H1 (cell line): ENCODE data around the gene ZIC5. TPM values are rescaled to one million over a fixed set of nuclear protein-coding genes. Genes with fewer than 3 reads are reported as not detected.

ENCODE experiments used
- BRCA1 ChIP-seq: IDR thresholded peaks from 2 replicates; pipeline ENCODE4 v1.6.1; 2012; ENCODE audit warnings: low read depth, low read length, improper control_type of control experiment
- HDAC6 ChIP-seq: IDR thresholded peaks from one replicate; pipeline ENCODE4 v1.7.1; 2012; ENCODE audit warnings: low read depth, mild to moderate bottlenecking, inconsistent platforms, low read length, moderate library complexity
- KDM1A ChIP-seq: fragments of 200-600, 300-600 bp; sonication (generic); IDR thresholded peaks from 2 replicates; pipeline ENCODE4 v1.7.1; 2016; ENCODE audit warnings: mild to moderate bottlenecking, low read length, borderline replicate concordance
- MAFK ChIP-seq: IDR thresholded peaks from 2 replicates; pipeline ENCODE4 v1.6.1; 2012; ENCODE audit warnings: low read depth, mild to moderate bottlenecking, improper control_type of control experiment, low read length
- RBBP5 ChIP-seq: IDR thresholded peaks from 2 replicates; pipeline ENCODE4 v1.7.1; 2012; ENCODE audit warnings: low read depth, mild to moderate bottlenecking, inconsistent platforms, low read length, moderate library complexity, borderline replicate concordance
- SAP30 ChIP-seq: fragments of 300-600 bp; sonication (generic); IDR thresholded peaks from 2 replicates; pipeline ENCODE4 v1.7.1; 2012; ENCODE audit warnings: low read length, moderate library complexity, mild to moderate bottlenecking, inconsistent platforms; ENCODE audit not compliant: insufficient read depth, insufficient replicate concordance
- SP2 ChIP-seq: IDR thresholded peaks from 2 replicates; pipeline ENCODE4 v1.6.1; 2012; ENCODE audit warnings: mild to moderate bottlenecking, low read length, inconsistent platforms
- SP4 ChIP-seq: IDR thresholded peaks from 2 replicates; pipeline ENCODE4 v1.6.1; 2012; ENCODE audit warnings: low read length, inconsistent platforms
- TBP ChIP-seq: IDR thresholded peaks from 2 replicates; pipeline ENCODE4 v1.6.1; 2011; ENCODE audit warnings: low read depth, low read length, improper control_type of control experiment
- polyA plus RNA-seq, 7 experiments: library from polyadenylated mRNA; depleted of rRNA in 3 of 7; stranded (reverse) in 5 of 7; unstranded in 2 of 7; fragments of >200 nt in 5 of 7; fragments of 200-250 nt in 2 of 7; gene quantifications; 1 replicate in 5 of 7; 2 replicates in 1 of 7; 4 replicates in 1 of 7; pipeline versions ENCODE4 v1.2.1 to v1.2.3, GENCODE V29; 2011 to 2013; ENCODE audit warnings: missing spikeins in 2 of 7, mixed read lengths in 2 of 7
- total RNA-seq: library from RNA; stranded (reverse); fragmentation: NEBNext Ultra II Directional; extraction: Animal tissue kit (Norgen Biotek cat#: 25700); gene quantifications from 2 replicates; pipeline ENCODE4 v1.2.1, GENCODE V29; 2021
- TF ChIP-seq, protein P1 (sequence below): IDR thresholded peaks from 2 replicates; pipeline ENCODE4 v1.6.1; 2011; ENCODE audit warnings: low read length, improper control_type of control experiment

The ZIC5 gene
- total and polyA plus RNA-seq, 2 of the 8 experiments (the other 6 are each of a cell fraction or from before 2014, with no cell fraction given), result 14.2 to 52.7 TPM

DNA sequence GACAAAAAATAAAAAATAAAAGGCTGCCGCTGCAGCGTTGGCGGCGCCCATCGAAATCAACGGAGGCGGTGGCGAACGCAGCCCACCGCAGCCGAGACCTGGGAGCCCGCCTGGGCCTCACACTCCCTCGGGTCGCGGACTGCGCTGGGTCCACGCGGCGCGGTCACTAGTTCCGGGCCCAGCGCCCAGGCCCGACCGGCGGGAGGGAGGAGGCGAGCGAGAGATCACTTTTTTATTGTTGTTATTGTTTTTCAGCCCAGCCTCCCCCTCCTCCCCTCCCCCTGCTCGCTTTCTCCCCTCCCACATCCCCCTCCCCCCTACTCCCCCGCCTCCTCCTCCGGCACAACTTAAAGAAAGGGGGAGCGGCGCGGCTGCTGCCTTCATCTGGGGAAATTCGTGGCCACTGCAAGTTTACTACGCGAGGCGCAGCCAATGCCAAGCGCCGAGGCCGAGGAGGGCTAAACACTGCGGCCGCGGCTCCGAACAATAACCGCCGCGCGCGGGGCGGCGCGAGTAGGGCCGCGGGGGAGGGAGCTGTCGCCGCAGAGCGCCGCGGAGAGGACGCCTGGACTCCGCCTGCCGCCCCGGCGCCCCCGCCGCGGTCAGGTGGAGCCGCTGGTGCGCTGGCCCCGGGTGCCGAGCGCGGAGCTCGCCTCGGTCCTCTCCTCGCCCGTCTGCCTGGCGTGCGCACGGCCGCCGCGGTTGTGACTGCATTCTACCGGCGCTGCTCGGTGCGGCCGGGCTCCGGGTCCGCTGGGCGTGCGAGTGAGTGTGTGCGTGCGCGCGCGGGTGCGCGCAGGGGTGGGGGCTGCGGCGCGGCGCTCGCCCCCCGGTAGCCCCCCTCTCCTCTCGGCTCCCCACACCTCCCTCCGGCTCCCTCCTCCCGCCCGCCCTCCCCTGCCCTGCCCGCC, 9.5 kb upstream of the ZIC5 start (continued):
- TF ChIP-seq BRCA1, result no peak
- no peak for TF ChIP-seq SP4
- peak; percentile 79; the same call in 1 of the 2 replicates for TF ChIP-seq KDM1A
- TF ChIP-seq RBBP5, result peak; percentile 97
- TF ChIP-seq MAFK, result no peak
- TF ChIP-seq HDAC6, result no peak
- TF ChIP-seq, protein P1, sequence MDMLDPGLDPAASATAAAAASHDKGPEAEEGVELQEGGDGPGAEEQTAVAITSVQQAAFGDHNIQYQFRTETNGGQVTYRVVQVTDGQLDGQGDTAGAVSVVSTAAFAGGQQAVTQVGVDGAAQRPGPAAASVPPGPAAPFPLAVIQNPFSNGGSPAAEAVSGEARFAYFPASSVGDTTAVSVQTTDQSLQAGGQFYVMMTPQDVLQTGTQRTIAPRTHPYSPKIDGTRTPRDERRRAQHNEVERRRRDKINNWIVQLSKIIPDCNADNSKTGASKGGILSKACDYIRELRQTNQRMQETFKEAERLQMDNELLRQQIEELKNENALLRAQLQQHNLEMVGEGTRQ, result no peak
- no peak for TF ChIP-seq SAP30
- TF ChIP-seq SP2, result no peak
- TF ChIP-seq TBP, result peak; percentile 66
